ENCODE measurements around the gene TAS2R41. TPM values are rescaled to one million over a fixed set of nuclear protein-coding genes. Genes with fewer than 3 reads are reported as not detected.
A peak's percentile ranks its signal among the peaks of the same experiment; 100 is the strongest.

TAS2R41 gene
- polyA plus RNA-seq, 2 of the 4 experiments (the other 2 are of a cell fraction) = not detected

DNA sequence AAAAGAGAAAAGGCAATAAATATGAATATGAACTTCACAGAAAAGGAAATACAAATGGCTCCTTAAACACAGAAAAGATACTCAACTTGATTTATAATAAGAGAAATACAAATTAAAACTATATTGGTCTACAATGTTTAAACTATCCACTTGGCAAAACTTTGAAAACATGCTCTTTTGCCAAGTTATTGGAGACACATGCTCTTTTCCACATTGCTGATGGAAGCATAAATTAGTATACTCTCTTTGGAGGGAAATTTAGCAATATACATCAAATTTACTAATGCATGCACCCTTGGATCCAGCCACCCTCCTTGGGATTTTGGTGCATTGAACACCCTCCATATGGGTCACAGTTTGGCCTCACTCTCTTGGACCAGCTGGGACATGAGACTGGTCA is 26.6 kb upstream of the TAS2R41 start:
- FAIRE-seq = no peak

DNA sequence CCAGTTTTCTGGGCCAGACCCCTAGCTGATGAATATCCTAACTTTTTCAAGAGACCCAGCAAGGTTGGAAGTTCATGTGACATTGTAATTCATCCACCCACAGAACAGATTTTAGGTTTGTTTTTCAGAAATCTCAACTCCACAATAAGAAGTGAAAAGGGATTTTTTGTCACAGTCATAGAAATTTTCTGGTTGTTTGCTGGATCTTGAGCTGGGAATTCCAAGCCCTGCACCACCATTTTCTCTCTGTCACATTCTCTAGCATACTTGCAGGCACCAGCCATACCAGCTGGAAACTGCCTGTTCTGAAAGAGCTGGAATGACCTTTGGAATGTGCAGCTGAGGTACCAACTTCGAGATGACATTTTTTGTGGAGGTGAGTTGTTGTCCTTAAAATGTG is 25.9 kb upstream of the TAS2R41 start:
- FAIRE-seq (no peak), DNase-seq (ENCODE audit: low read depth in 1 of 2, low spot score in 1 of 2) (no peak), ATAC-seq (no peak)
- no peak overlapping the region for H3K27ac ChIP-seq
- CTCF ChIA-PET = interaction anchor here (1.2 kb wide), 1 partner anchor 211 kb away, joined by 3 read pairs; no protein-coding TSS in a partner anchor
- no peaks in the 10 kb centered on the region for H3K4me1 ChIP-seq
- TF ChIP-seq, protein P1, sequence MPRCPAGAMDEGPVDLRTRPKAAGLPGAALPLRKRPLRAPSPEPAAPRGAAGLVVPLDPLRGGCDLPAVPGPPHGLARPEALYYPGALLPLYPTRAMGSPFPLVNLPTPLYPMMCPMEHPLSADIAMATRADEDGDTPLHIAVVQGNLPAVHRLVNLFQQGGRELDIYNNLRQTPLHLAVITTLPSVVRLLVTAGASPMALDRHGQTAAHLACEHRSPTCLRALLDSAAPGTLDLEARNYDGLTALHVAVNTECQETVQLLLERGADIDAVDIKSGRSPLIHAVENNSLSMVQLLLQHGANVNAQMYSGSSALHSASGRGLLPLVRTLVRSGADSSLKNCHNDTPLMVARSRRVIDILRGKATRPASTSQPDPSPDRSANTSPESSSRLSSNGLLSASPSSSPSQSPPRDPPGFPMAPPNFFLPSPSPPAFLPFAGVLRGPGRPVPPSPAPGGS (IDR thresholded peaks at IDR 0.05) = no peak
- TF ChIP-seq GATA3 (IDR thresholded peaks at IDR 0.05; ENCODE audit: borderline replicate concordance) (no peak), RFX5 (IDR thresholded peaks at IDR 0.05) (no peak), EP300 (IDR thresholded peaks at IDR 0.05) (no peak), EHMT2 (IDR thresholded peaks at IDR 0.05; ENCODE audit: low read depth) (no peak), SREBF2 (IDR thresholded peaks at IDR 0.05) (no peak), KDM1A (IDR thresholded peaks at IDR 0.05; ENCODE audit: low read depth) (no peak), POLR2A (IDR thresholded peaks at IDR 0.05; ENCODE audit: low read length) (no peak), HOXA7 (CRISPR knock-in tag; IDR thresholded peaks at IDR 0.05) (no peak), BHLHE40 (IDR thresholded peaks at IDR 0.05; ENCODE audit: low read depth, low read length) (no peak), CHD2 (IDR thresholded peaks at IDR 0.05; ENCODE audit: low read length, partially characterized antibody) (no peak), NFE2L2 (conservative IDR thresholded peaks at IDR 0.05; ENCODE audit: low read length) (no peak), TP53 (CRISPR knock-in tag; IDR thresholded peaks at IDR 0.05) (no peak)
- TF ChIP-seq, protein P2, sequence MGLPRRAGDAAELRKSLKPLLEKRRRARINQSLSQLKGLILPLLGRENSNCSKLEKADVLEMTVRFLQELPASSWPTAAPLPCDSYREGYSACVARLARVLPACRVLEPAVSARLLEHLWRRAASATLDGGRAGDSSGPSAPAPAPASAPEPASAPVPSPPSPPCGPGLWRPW (IDR thresholded peaks at IDR 0.05) = no peak
- TF ChIP-seq, protein P3, sequence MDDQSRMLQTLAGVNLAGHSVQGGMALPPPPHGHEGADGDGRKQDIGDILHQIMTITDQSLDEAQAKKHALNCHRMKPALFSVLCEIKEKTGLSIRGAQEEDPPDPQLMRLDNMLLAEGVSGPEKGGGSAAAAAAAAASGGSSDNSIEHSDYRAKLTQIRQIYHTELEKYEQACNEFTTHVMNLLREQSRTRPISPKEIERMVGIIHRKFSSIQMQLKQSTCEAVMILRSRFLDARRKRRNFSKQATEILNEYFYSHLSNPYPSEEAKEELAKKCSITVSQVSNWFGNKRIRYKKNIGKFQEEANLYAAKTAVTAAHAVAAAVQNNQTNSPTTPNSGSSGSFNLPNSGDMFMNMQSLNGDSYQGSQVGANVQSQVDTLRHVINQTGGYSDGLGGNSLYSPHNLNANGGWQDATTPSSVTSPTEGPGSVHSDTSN (IDR thresholded peaks at IDR 0.05) = no peak
- TF ChIP-seq, protein P4, sequence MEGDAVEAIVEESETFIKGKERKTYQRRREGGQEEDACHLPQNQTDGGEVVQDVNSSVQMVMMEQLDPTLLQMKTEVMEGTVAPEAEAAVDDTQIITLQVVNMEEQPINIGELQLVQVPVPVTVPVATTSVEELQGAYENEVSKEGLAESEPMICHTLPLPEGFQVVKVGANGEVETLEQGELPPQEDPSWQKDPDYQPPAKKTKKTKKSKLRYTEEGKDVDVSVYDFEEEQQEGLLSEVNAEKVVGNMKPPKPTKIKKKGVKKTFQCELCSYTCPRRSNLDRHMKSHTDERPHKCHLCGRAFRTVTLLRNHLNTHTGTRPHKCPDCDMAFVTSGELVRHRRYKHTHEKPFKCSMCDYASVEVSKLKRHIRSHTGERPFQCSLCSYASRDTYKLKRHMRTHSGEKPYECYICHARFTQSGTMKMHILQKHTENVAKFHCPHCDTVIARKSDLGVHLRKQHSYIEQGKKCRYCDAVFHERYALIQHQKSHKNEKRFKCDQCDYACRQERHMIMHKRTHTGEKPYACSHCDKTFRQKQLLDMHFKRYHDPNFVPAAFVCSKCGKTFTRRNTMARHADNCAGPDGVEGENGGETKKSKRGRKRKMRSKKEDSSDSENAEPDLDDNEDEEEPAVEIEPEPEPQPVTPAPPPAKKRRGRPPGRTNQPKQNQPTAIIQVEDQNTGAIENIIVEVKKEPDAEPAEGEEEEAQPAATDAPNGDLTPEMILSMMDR (IDR thresholded peaks at IDR 0.05) = no peak
- TF ChIP-seq, protein P5, sequence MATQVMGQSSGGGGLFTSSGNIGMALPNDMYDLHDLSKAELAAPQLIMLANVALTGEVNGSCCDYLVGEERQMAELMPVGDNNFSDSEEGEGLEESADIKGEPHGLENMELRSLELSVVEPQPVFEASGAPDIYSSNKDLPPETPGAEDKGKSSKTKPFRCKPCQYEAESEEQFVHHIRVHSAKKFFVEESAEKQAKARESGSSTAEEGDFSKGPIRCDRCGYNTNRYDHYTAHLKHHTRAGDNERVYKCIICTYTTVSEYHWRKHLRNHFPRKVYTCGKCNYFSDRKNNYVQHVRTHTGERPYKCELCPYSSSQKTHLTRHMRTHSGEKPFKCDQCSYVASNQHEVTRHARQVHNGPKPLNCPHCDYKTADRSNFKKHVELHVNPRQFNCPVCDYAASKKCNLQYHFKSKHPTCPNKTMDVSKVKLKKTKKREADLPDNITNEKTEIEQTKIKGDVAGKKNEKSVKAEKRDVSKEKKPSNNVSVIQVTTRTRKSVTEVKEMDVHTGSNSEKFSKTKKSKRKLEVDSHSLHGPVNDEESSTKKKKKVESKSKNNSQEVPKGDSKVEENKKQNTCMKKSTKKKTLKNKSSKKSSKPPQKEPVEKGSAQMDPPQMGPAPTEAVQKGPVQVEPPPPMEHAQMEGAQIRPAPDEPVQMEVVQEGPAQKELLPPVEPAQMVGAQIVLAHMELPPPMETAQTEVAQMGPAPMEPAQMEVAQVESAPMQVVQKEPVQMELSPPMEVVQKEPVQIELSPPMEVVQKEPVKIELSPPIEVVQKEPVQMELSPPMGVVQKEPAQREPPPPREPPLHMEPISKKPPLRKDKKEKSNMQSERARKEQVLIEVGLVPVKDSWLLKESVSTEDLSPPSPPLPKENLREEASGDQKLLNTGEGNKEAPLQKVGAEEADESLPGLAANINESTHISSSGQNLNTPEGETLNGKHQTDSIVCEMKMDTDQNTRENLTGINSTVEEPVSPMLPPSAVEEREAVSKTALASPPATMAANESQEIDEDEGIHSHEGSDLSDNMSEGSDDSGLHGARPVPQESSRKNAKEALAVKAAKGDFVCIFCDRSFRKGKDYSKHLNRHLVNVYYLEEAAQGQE (IDR thresholded peaks at IDR 0.05) = no peak
- TF ChIP-seq, protein P6, sequence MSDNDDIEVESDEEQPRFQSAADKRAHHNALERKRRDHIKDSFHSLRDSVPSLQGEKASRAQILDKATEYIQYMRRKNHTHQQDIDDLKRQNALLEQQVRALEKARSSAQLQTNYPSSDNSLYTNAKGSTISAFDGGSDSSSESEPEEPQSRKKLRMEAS (IDR thresholded peaks at IDR 0.05) = no peak
- 0% methylated on average over 1 of the region's 1 CpG for WGBS (ENCODE audit: missing lambda C conversion rate)
- peaks cover 3% of the 10 kb centered on the region; the same call in 1 of the 3 replicates for H3K9me3 ChIP-seq
- H3K4me2 ChIP-seq = no peak overlapping the region
- no peak overlapping the region for H3K4me3 ChIP-seq
- POLR2A ChIA-PET = no interaction called here

More for the DNA sequence above, 26.6 kb upstream of the TAS2R41 start:
- peaks cover 3% of the 10 kb centered on the region; the same call in 1 of the 3 replicates for H3K9me3 ChIP-seq
- ATAC-seq (no peak), DNase-seq (ENCODE audit: low read depth in 1 of 2, low spot score in 1 of 2) (no peak)
- no peak overlapping the region for H3K4me2 ChIP-seq
- ChIA-PET CTCF (no interaction called here), POLR2A (no interaction called here)
- no peak overlapping the region for H3K4me3 ChIP-seq
- no peaks in the 10 kb centered on the region for H3K4me1 ChIP-seq
- TF ChIP-seq MAFK (IDR thresholded peaks at IDR 0.05; ENCODE audit: partially characterized antibody) = peak; percentile 47
- TF ChIP-seq, protein P1 (IDR thresholded peaks at IDR 0.05) = no peak
- H3K27ac ChIP-seq = no peak overlapping the region
